IPS-18c (cell line): ENCODE data around the gene SLAMF7.

Source experiments
- H3K4me3 ChIP-seq: 2 replicates; pipeline ENCODE4 v1.7.0; 2013; ENCODE audit warnings: low read depth, mild to moderate bottlenecking, low read length, moderate library complexity; ENCODE audit not compliant: insufficient read depth
- H3K9me3 ChIP-seq: one replicate; pipeline ENCODE4 v1.6.1; 2013; ENCODE audit warnings: mild to moderate bottlenecking, low read length, moderate library complexity; ENCODE audit not compliant: control insufficient read depth, insufficient read depth

The SLAMF7 gene

GRCh38 chr1:160755911-160756848, 17.1 kb downstream of the SLAMF7 start:
- Histone ChIP-seq H3K9me3 (no peaks in the 10 kb centered on the region), H3K4me3 (no peak overlapping the region)

GRCh38 chr1:160756849-160757201, 17.8 kb downstream of the SLAMF7 start:
- Histone ChIP-seq H3K4me3 (no peak overlapping the region), H3K9me3 (no peaks in the 10 kb centered on the region)

GRCh38 chr1:160758521-160758920, 19.5 kb downstream of the SLAMF7 start:
- Histone ChIP-seq H3K9me3 (no peaks in the 10 kb centered on the region), H3K4me3 (no peak overlapping the region)

GRCh38 chr1:160759740-160760139, 20.7 kb downstream of the SLAMF7 start:
- H3K4me3 ChIP-seq = no peak overlapping the region

GRCh38 chr1:160761046-160761445, 22.0 kb downstream of the SLAMF7 start:
- H3K9me3 ChIP-seq = no peaks in the 10 kb centered on the region
- H3K4me3 ChIP-seq = no peak overlapping the region

More at GRCh38 chr1:160759740-160760139, 20.7 kb downstream of the SLAMF7 start:
- no peaks in the 10 kb centered on the region for H3K9me3 ChIP-seq

- Histone ChIP-seq H3K9me3 (no peaks in the 10 kb centered on the region), H3K4me3 (no peak overlapping the region)
These were observed 22.8 kb downstream of the SLAMF7 start for GRCh38 chr1:160761886-160762285.

GRCh38 chr1:160763993-160764392, 24.9 kb downstream of the SLAMF7 start:
- Histone ChIP-seq H3K9me3 (no peaks in the 10 kb centered on the region), H3K4me3 (no peak overlapping the region)

GRCh38 chr1:160767395-160768294, 28.6 kb downstream of the SLAMF7 start:
- Histone ChIP-seq H3K4me3 (no peak overlapping the region), H3K9me3 (no peaks in the 10 kb centered on the region)

- Histone ChIP-seq H3K4me3 (no peak overlapping the region), H3K9me3 (no peaks in the 10 kb centered on the region)
These were observed 29.2 kb downstream of the SLAMF7 start for GRCh38 chr1:160768295-160768657.

GRCh38 chr1:160772331-160772730, 33.3 kb downstream of the SLAMF7 start:
- no peaks in the 10 kb centered on the region for H3K9me3 ChIP-seq
- no peak overlapping the region for H3K4me3 ChIP-seq

GRCh38 chr1:160773093-160773492, 34.0 kb downstream of the SLAMF7 start:
- H3K4me3 ChIP-seq = no peak overlapping the region
- H3K9me3 ChIP-seq = no peaks in the 10 kb centered on the region

GRCh38 chr1:160774886-160775719, 36.1 kb downstream of the SLAMF7 start:
- Histone ChIP-seq H3K4me3 (no peak overlapping the region), H3K9me3 (no peaks in the 10 kb centered on the region)

GRCh38 chr1:160776178-160776577, 37.1 kb downstream of the SLAMF7 start:
- no peak overlapping the region for H3K4me3 ChIP-seq
- H3K9me3 ChIP-seq = no peaks in the 10 kb centered on the region

- H3K4me3 ChIP-seq = no peak overlapping the region
These were observed 38.5 kb downstream of the SLAMF7 start for GRCh38 chr1:160777486-160778089.

GRCh38 chr1:160778976-160779375, 39.9 kb downstream of the SLAMF7 start:
- Histone ChIP-seq H3K4me3 (no peak overlapping the region), H3K9me3 (peaks cover 5% of the 10 kb centered on the region)

More at GRCh38 chr1:160777486-160778089, 38.5 kb downstream of the SLAMF7 start:
- no peaks in the 10 kb centered on the region for H3K9me3 ChIP-seq

- H3K4me3 ChIP-seq = no peak overlapping the region; the same call in 1 of the 2 replicates
These were observed 40.8 kb downstream of the SLAMF7 start for GRCh38 chr1:160779626-160780397.

More at GRCh38 chr1:160779626-160780397, 40.8 kb downstream of the SLAMF7 start:
- peaks cover 8% of the 10 kb centered on the region for H3K9me3 ChIP-seq
